Transverse colon (tissue), 4 donors: ENCODE data around the gene ARPP21.
"Not testable (repeated sequence)": the region's sequence is repeated elsewhere in the genome, so short reads cannot be mapped to it uniquely, and the experiment has no call there.

Source experiments
- POLR2AphosphoS5 ChIP-seq, 3 donors: sonication (generic); formaldehyde crosslinking; IDR thresholded peaks; one replicate each; pipeline ENCODE4 v1.6.1; 2016; ENCODE audit warnings: antibody characterized with exemption in 3 of 3
- TF ChIP-seq, protein P1 (sequence below), 5 experiments: fragments of 200-600 bp in 3 of 5; fragments of 450-650 bp in 2 of 5; sonication (generic) in 3 of 5; IDR thresholded peaks; 1 replicate in 2 of 5; 2 replicates in 3 of 5; pipeline ENCODE4 v1.5.1; 2016 to 2017; ENCODE audit warnings: antibody characterized with exemption in 5 of 5, inconsistent platforms in 3 of 5, mild to moderate bottlenecking in 2 of 5, moderate library complexity in 1 of 5

GRCh38 chr3:35815796-35816195 is 176.5 kb downstream of the ARPP21 start:
- TF ChIP-seq, protein P1, sequence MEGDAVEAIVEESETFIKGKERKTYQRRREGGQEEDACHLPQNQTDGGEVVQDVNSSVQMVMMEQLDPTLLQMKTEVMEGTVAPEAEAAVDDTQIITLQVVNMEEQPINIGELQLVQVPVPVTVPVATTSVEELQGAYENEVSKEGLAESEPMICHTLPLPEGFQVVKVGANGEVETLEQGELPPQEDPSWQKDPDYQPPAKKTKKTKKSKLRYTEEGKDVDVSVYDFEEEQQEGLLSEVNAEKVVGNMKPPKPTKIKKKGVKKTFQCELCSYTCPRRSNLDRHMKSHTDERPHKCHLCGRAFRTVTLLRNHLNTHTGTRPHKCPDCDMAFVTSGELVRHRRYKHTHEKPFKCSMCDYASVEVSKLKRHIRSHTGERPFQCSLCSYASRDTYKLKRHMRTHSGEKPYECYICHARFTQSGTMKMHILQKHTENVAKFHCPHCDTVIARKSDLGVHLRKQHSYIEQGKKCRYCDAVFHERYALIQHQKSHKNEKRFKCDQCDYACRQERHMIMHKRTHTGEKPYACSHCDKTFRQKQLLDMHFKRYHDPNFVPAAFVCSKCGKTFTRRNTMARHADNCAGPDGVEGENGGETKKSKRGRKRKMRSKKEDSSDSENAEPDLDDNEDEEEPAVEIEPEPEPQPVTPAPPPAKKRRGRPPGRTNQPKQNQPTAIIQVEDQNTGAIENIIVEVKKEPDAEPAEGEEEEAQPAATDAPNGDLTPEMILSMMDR (IDR thresholded peaks at IDR 0.05), result not testable (repeated sequence)
- TF ChIP-seq POLR2AphosphoS5 (IDR thresholded peaks at IDR 0.05), result not testable (repeated sequence)
